Endothelial cell of umbilical vein (primary cell): ENCODE data around the gene ENPEP. TPM values are rescaled to one million over a fixed set of nuclear protein-coding genes. Genes with fewer than 3 reads are reported as not detected.

Source experiments
- BruUV-seq: library from RNA; stranded (reverse); fragments of 400-500 nt; replicated peaks from 2 replicates; lab custom pipeline; 2021; lab: Mats Ljungman, UMichigan
- CTCF ChIA-PET: fragments of 300-600, 350-600 bp; sonication (Branson Sonifier 250); formaldehyde crosslinking; loops from one replicate; lab custom pipeline; 2021; ENCODE audit warnings: antibody characterized with exemption, inconsistent platforms; lab: Charles Lee
- POLR2A ChIA-PET: fragments of 300-600, 350-600 bp; sonication (Branson Sonifier 250); formaldehyde crosslinking; loops from one replicate; lab custom pipeline; 2021; ENCODE audit warnings: antibody characterized with exemption, inconsistent platforms; lab: Charles Lee
- DNase-seq: peaks from one replicate; pipeline ENCODE4 v3.0.0-alpha.2; 2011; ENCODE audit warnings: low read depth, low spot score
- FAIRE-seq: peaks from 2 replicates; lab custom pipeline; 2011; peaks lifted over from hg19 to GRCh38; lab: Jason Lieb, UNC
- H2AFZ ChIP-seq: 2 replicates; pipeline ENCODE4 v1.6.0; 2012; ENCODE audit warnings: low read depth, low read length, control low read depth, inconsistent platforms
- H3K27ac ChIP-seq: 2 replicates; pipeline ENCODE4 v1.5.1; 2011; ENCODE audit warnings: low read depth, mild to moderate bottlenecking, control low read depth, low read length, moderate library complexity; ENCODE audit not compliant: insufficient read depth
- H3K27me3 ChIP-seq, 2 experiments: 2 replicates each; pipeline versions ENCODE4 v1.6.0 to v1.6.1; 2011; ENCODE audit warnings: low read length in 2 of 2, mixed read lengths in 1 of 2; ENCODE audit not compliant: control insufficient read depth in 2 of 2, insufficient read depth in 2 of 2
- H3K36me3 ChIP-seq, 2 experiments: 2 replicates in 1 of 2; 3 replicates in 1 of 2; pipeline ENCODE4 v1.5.1; 2011; ENCODE audit warnings: low read length in 2 of 2, mild to moderate bottlenecking in 1 of 2, moderate library complexity in 1 of 2; ENCODE audit not compliant: control insufficient read depth in 2 of 2, insufficient read depth in 2 of 2; ENCODE audit errors: extremely low read depth in 1 of 2
- H3K4me1 ChIP-seq: 3 replicates; pipeline ENCODE4 v1.5.1; 2011; ENCODE audit warnings: mild to moderate bottlenecking, low read length; ENCODE audit not compliant: control insufficient read depth, insufficient read depth; ENCODE audit errors: extremely low read depth
- H3K4me2 ChIP-seq: 2 replicates; pipeline ENCODE4 v1.6.1; 2011; ENCODE audit warnings: low read length, control low read depth, mixed read lengths; ENCODE audit not compliant: insufficient read depth
- H3K4me3 ChIP-seq, 3 experiments: fragments of 200-600 bp in 1 of 3; sonication (generic), shearing (Covaris generic) in 1 of 3; replicated peaks in 1 of 3; 2 replicates each; pipeline ENCODE4 v1.5.1; 2011 to 2016; ENCODE audit warnings: control low read depth in 3 of 3, low read length in 3 of 3, mild to moderate bottlenecking in 2 of 3, inconsistent platforms in 1 of 3, low read depth in 1 of 3, moderate library complexity in 1 of 3; ENCODE audit not compliant: insufficient read depth in 1 of 3
- H3K79me2 ChIP-seq: 2 replicates; pipeline ENCODE4 v1.6.0; 2012; ENCODE audit warnings: low read length, inconsistent platforms; ENCODE audit not compliant: control insufficient read depth, insufficient read depth
- H3K9ac ChIP-seq: replicated peaks from 2 replicates; pipeline ENCODE3; 2011; ENCODE audit warnings: low read length, control low read depth; ENCODE audit not compliant: insufficient read depth; ENCODE audit errors: extremely low read depth
- H3K9me1 ChIP-seq: replicated peaks from 3 replicates; pipeline ENCODE4 v1.6.0; 2011; ENCODE audit warnings: mild to moderate bottlenecking, low read length; ENCODE audit not compliant: control insufficient read depth, insufficient read depth; ENCODE audit errors: extremely low read depth
- H3K9me3 ChIP-seq: replicated peaks from 2 replicates; pipeline ENCODE4 v1.5.1; 2012; ENCODE audit warnings: low read length, inconsistent platforms; ENCODE audit not compliant: control insufficient read depth, insufficient read depth
- H4K20me1 ChIP-seq: replicated peaks from 2 replicates; pipeline ENCODE3; 2011; ENCODE audit warnings: mild to moderate bottlenecking, low read length; ENCODE audit not compliant: control insufficient read depth, insufficient read depth; ENCODE audit errors: extremely low read depth
- EZH2 ChIP-seq: IDR thresholded peaks from 2 replicates; pipeline ENCODE4 v1.6.1; 2012; ENCODE audit warnings: borderline replicate concordance, low read depth, mild to moderate bottlenecking, moderate library complexity, low read length, inconsistent platforms; ENCODE audit not compliant: severe bottlenecking
- FOS ChIP-seq: IDR thresholded peaks from 2 replicates; pipeline ENCODE4 v1.6.1; 2011; ENCODE audit warnings: mild to moderate bottlenecking, low read length, moderate library complexity, borderline replicate concordance; ENCODE audit not compliant: insufficient read depth
- GATA2 ChIP-seq: IDR thresholded peaks from 2 replicates; pipeline ENCODE4 v1.7.0; 2011; ENCODE audit warnings: low read depth, mild to moderate bottlenecking, moderate library complexity, mixed read lengths, low read length; ENCODE audit not compliant: insufficient read length, insufficient read depth
- JUN ChIP-seq: IDR thresholded peaks from 2 replicates; pipeline ENCODE4 v1.6.1; 2011; ENCODE audit warnings: borderline replicate concordance, low read depth; ENCODE audit not compliant: insufficient read length, insufficient read depth
- MYC ChIP-seq: IDR thresholded peaks from one replicate; pipeline ENCODE4 v1.6.1; 2011; ENCODE audit warnings: mild to moderate bottlenecking, low read depth, low read length
- POLR2A ChIP-seq: IDR thresholded peaks from 2 replicates; pipeline ENCODE4 v1.6.1; 2012; ENCODE audit warnings: low read depth, mild to moderate bottlenecking, control low read depth, low read length
- POLR2AphosphoS5 ChIP-seq: IDR thresholded peaks from 2 replicates; pipeline ENCODE4 v1.6.1; 2012; ENCODE audit warnings: low read depth, mild to moderate bottlenecking, control low read depth, low read length, moderate library complexity; ENCODE audit not compliant: insufficient read depth
- dilution Hi-C: fragments of 300-500 bp; cut with MboI; formaldehyde crosslinking; loops from one replicate; pipeline ENCODE4 v1.15.0; 2019; ENCODE audit warnings: low sequenced_read_pairs; ENCODE audit not compliant: extremely low pct_ligation_motif_present
- intact Hi-C: fragments of 100-400 bp; cut with micrococcal nuclease; formaldehyde crosslinking; loops from one replicate; pipeline ENCODE4 v1.10.0; 2022
- polyA plus RNA-seq, 4 experiments: library from polyadenylated mRNA; depleted of rRNA in 3 of 4; stranded (reverse) in 3 of 4; unstranded in 1 of 4; fragments of >200 nt; gene quantifications; 2 replicates each; pipeline versions ENCODE4 v1.2.1 to v1.2.3, GENCODE V29; 2011 to 2012; ENCODE audit warnings: missing spikeins in 1 of 4
- total RNA-seq: library from RNA; stranded (reverse); gene quantifications from 2 replicates; pipeline ENCODE4 v1.2.3, GENCODE V29; 2021
- TF ChIP-seq, protein P1 (sequence below): IDR thresholded peaks from 2 replicates; pipeline ENCODE4 v1.6.1; 2011; ENCODE audit not compliant: insufficient read depth, insufficient read length
- TF ChIP-seq, protein P2 (sequence below), 2 donors: IDR thresholded peaks; 1 replicate in 1 of 2; 2 replicates in 1 of 2; pipeline ENCODE4 v1.5.1; 2011; ENCODE audit warnings: low read length in 2 of 2, mild to moderate bottlenecking in 2 of 2, moderate library complexity in 2 of 2, control low read depth in 1 of 2, inconsistent platforms in 1 of 2, low read depth in 1 of 2; ENCODE audit not compliant: insufficient read depth in 1 of 2; ENCODE audit errors: extremely low read depth in 1 of 2

Gene ENPEP
- total and polyA plus RNA-seq, 2 donors (not counting 3 experiments of a cell fraction or from before 2014, with no cell fraction given): not detected

DNA sequence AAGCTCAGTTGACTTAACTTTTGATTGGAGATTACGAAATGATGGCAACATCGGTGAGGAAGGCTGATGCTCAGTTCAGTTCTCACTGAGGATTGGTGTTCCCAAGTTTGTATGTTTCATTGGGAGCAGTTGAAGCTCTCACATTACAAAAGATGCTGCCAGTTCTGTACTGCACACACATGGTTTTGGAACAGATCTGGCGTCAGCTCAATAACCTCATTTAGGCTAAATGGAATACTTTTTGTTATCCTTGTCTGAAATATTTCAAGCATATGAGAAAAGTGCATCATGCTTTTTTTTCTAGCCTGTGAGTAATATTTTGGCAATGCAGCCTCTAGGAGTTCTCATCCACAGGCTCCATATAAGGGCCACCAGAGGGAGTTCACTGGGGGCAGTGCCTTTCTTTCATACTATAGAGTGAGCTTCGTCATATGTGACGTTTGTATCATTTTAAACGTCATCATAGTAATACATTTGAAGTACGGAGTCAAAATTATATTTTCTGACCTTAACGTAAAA lies 4.1 kb downstream of the ENPEP start:
- no peak for FAIRE-seq
- Histone ChIP-seq H3K27ac (no peak overlapping the region), H3K9me3 (no peaks in the 10 kb centered on the region), H3K4me2 (no peak overlapping the region), H3K4me1 (no peaks in the 10 kb centered on the region), H3K9me1 (no peaks in the 10 kb centered on the region), H3K36me3 (no peaks in the 10 kb centered on the region), H3K4me3 (no peak overlapping the region), H4K20me1 (no peaks in the 10 kb centered on the region), H3K27me3 (peaks cover 0 to 4% of the 10 kb centered on the region in 2 experiments), H3K79me2 (no peaks in the 10 kb centered on the region), H2AFZ (no peak overlapping the region), H3K9ac (no peak overlapping the region)
- no peak for TF ChIP-seq FOS
- TF ChIP-seq, protein P1, sequence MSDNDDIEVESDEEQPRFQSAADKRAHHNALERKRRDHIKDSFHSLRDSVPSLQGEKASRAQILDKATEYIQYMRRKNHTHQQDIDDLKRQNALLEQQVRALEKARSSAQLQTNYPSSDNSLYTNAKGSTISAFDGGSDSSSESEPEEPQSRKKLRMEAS: no peak
- no peak for TF ChIP-seq POLR2AphosphoS5
- TF ChIP-seq EZH2: no peak
- TF ChIP-seq MYC: no peak
- TF ChIP-seq, protein P2, sequence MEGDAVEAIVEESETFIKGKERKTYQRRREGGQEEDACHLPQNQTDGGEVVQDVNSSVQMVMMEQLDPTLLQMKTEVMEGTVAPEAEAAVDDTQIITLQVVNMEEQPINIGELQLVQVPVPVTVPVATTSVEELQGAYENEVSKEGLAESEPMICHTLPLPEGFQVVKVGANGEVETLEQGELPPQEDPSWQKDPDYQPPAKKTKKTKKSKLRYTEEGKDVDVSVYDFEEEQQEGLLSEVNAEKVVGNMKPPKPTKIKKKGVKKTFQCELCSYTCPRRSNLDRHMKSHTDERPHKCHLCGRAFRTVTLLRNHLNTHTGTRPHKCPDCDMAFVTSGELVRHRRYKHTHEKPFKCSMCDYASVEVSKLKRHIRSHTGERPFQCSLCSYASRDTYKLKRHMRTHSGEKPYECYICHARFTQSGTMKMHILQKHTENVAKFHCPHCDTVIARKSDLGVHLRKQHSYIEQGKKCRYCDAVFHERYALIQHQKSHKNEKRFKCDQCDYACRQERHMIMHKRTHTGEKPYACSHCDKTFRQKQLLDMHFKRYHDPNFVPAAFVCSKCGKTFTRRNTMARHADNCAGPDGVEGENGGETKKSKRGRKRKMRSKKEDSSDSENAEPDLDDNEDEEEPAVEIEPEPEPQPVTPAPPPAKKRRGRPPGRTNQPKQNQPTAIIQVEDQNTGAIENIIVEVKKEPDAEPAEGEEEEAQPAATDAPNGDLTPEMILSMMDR (IDR thresholded peaks at IDR 0.05; ENCODE audit: extremely low read depth in 1 of 2, insufficient read depth in 1 of 2, low read depth in 1 of 2, low read length in 2 of 2): no peak
- no peak for TF ChIP-seq POLR2A
- no peak for TF ChIP-seq JUN
- TF ChIP-seq GATA2: no peak
- POLR2A ChIA-PET: interaction anchor here (0.6 kb wide), 1 partner anchor 214 kb away, joined by 3 read pairs; no protein-coding TSS in a partner anchor
- intact Hi-C loops: no loop called here
- no peak for DNase-seq
- BruUV-seq: no TSS peak
- CTCF ChIA-PET: no interaction called here
- dilution Hi-C loops: no loop called here
